ENCODE data around the gene KCTD2. TPM values are rescaled to one million over a fixed set of nuclear protein-coding genes. Genes with fewer than 3 reads are reported as not detected.

Gene KCTD2
- total and polyA plus RNA-seq, 9 of the 15 experiments (the other 6 are each of a cell fraction or from before 2014, with no cell fraction given), result 1.7 to 32.9 (median 15.8) TPM

DNA sequence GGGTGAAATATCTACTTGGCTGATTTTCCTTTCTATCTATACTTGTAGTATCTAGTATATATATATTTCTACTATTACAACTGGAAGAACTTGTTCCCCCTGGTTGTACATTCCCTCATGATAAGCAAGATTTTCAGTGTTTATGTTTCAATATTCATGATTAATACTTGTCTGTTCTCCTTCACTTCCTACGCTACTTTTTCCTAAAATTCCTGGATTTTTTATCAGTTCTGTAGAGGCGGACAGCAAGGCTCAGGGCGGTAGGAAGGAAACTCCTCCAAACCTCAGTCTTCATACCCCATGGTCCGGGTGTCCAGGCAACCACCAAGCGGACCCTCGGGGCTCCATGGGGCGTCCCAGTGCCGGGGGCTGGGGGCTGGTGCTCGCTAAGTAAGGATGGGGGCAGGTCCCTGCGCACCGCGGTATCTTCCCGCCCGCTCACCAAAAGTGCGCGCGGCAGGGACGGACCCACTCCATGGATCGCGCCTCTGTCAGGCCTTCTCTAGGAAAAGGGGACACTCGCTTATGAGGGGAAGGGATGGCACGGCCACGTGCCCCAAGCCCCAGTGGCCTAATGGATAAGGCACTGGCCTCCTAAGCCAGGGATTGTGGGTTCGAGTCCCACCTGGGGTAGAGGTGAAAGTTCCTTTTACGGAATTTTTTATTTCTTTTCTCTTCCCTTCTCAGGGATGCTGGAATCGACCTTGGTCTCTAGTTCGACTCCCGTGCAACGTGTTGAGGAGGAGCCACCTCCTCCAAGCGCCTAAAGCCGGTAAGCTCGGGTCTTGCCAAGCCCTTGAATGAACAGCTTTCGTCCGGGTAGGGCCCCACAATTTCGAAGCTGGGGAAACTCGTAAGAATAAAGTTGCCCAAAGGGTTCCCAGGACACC, 13.4 kb upstream of the KCTD2 start (continued):
- TF ChIP-seq, protein P1, sequence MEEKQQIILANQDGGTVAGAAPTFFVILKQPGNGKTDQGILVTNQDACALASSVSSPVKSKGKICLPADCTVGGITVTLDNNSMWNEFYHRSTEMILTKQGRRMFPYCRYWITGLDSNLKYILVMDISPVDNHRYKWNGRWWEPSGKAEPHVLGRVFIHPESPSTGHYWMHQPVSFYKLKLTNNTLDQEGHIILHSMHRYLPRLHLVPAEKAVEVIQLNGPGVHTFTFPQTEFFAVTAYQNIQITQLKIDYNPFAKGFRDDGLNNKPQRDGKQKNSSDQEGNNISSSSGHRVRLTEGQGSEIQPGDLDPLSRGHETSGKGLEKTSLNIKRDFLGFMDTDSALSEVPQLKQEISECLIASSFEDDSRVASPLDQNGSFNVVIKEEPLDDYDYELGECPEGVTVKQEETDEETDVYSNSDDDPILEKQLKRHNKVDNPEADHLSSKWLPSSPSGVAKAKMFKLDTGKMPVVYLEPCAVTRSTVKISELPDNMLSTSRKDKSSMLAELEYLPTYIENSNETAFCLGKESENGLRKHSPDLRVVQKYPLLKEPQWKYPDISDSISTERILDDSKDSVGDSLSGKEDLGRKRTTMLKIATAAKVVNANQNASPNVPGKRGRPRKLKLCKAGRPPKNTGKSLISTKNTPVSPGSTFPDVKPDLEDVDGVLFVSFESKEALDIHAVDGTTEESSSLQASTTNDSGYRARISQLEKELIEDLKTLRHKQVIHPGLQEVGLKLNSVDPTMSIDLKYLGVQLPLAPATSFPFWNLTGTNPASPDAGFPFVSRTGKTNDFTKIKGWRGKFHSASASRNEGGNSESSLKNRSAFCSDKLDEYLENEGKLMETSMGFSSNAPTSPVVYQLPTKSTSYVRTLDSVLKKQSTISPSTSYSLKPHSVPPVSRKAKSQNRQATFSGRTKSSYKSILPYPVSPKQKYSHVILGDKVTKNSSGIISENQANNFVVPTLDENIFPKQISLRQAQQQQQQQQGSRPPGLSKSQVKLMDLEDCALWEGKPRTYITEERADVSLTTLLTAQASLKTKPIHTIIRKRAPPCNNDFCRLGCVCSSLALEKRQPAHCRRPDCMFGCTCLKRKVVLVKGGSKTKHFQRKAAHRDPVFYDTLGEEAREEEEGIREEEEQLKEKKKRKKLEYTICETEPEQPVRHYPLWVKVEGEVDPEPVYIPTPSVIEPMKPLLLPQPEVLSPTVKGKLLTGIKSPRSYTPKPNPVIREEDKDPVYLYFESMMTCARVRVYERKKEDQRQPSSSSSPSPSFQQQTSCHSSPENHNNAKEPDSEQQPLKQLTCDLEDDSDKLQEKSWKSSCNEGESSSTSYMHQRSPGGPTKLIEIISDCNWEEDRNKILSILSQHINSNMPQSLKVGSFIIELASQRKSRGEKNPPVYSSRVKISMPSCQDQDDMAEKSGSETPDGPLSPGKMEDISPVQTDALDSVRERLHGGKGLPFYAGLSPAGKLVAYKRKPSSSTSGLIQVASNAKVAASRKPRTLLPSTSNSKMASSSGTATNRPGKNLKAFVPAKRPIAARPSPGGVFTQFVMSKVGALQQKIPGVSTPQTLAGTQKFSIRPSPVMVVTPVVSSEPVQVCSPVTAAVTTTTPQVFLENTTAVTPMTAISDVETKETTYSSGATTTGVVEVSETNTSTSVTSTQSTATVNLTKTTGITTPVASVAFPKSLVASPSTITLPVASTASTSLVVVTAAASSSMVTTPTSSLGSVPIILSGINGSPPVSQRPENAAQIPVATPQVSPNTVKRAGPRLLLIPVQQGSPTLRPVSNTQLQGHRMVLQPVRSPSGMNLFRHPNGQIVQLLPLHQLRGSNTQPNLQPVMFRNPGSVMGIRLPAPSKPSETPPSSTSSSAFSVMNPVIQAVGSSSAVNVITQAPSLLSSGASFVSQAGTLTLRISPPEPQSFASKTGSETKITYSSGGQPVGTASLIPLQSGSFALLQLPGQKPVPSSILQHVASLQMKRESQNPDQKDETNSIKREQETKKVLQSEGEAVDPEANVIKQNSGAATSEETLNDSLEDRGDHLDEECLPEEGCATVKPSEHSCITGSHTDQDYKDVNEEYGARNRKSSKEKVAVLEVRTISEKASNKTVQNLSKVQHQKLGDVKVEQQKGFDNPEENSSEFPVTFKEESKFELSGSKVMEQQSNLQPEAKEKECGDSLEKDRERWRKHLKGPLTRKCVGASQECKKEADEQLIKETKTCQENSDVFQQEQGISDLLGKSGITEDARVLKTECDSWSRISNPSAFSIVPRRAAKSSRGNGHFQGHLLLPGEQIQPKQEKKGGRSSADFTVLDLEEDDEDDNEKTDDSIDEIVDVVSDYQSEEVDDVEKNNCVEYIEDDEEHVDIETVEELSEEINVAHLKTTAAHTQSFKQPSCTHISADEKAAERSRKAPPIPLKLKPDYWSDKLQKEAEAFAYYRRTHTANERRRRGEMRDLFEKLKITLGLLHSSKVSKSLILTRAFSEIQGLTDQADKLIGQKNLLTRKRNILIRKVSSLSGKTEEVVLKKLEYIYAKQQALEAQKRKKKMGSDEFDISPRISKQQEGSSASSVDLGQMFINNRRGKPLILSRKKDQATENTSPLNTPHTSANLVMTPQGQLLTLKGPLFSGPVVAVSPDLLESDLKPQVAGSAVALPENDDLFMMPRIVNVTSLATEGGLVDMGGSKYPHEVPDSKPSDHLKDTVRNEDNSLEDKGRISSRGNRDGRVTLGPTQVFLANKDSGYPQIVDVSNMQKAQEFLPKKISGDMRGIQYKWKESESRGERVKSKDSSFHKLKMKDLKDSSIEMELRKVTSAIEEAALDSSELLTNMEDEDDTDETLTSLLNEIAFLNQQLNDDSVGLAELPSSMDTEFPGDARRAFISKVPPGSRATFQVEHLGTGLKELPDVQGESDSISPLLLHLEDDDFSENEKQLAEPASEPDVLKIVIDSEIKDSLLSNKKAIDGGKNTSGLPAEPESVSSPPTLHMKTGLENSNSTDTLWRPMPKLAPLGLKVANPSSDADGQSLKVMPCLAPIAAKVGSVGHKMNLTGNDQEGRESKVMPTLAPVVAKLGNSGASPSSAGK (IDR thresholded peaks at IDR 0.05), result peak; percentile 88
- TF ChIP-seq SRSF1 (IDR thresholded peaks at IDR 0.05; ENCODE audit: low read depth, low read length), result no peak
- TF ChIP-seq SP2 (IDR thresholded peaks at IDR 0.05; ENCODE audit: extremely low read depth, low read depth, low read length, poor library complexity, severe bottlenecking), result no peak
- TF ChIP-seq FIP1L1 (IDR thresholded peaks at IDR 0.05; ENCODE audit: low read depth, low read length, poor library complexity, severe bottlenecking), result no peak
- no peak for TF ChIP-seq NFIX (CRISPR knock-in tag; IDR thresholded peaks at IDR 0.05; ENCODE audit: low read depth)
- TF ChIP-seq RBM22 (IDR thresholded peaks at IDR 0.05; ENCODE audit: low read depth, low read length, poor library complexity, severe bottlenecking), result no peak
- TF ChIP-seq, protein P2, sequence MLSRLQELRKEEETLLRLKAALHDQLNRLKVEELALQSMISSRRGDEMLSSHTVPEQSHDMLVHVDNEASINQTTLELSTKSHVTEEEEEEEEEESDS (CRISPR knock-in tag; IDR thresholded peaks at IDR 0.05), result no peak
- no peak; the same call in 1 of the 2 replicates for TF ChIP-seq MBD2 (IDR thresholded peaks at IDR 0.05; ENCODE audit: borderline replicate concordance, low read depth)
- TF ChIP-seq POLR2A (conservative IDR thresholded peaks at IDR 0.05), result no peak
- TF ChIP-seq KHSRP (IDR thresholded peaks at IDR 0.05), result no peak
- TF ChIP-seq FOSL1 (tag; conservative IDR thresholded peaks at IDR 0.05), result peak; percentile 41; the same call in 1 of the 2 replicates
- TF ChIP-seq ZNF3 (CRISPR knock-in tag; IDR thresholded peaks at IDR 0.05), result no peak
- no peak for TF ChIP-seq ZNF324 (CRISPR knock-in tag; IDR thresholded peaks at IDR 0.05)
- no peak for TF ChIP-seq TOE1 (IDR thresholded peaks at IDR 0.05; ENCODE audit: borderline replicate concordance)
- no peak for TF ChIP-seq TOE1 (CRISPR knock-in tag; IDR thresholded peaks at IDR 0.05; ENCODE audit: borderline replicate concordance, low read depth)
- no peak for TF ChIP-seq ZNF717 (CRISPR knock-in tag; IDR thresholded peaks at IDR 0.05)
- no peak for TF ChIP-seq NCOA6 (IDR thresholded peaks at IDR 0.05)
- no peak for TF ChIP-seq KLF13 (tag; IDR thresholded peaks at IDR 0.05; ENCODE audit: borderline replicate concordance, low read depth)
